GM18498 (cell line): ENCODE results near the gene CANX.
A peak's percentile ranks its signal among the peaks of the same experiment; 100 is the strongest.
"Not testable (repeated sequence)": the region's sequence is repeated elsewhere in the genome, so short reads cannot be mapped to it uniquely, and the experiment has no call there.

ENCODE experiments used
- ATAC-seq: cut with Tn5 transposase; IDR thresholded peaks from one replicate; pipeline ENCODE4 v1.9.1; 2021; ENCODE audit warnings: mild to moderate bottlenecking, moderate library complexity; ENCODE audit not compliant: unreplicated experiment

The CANX gene

GRCh38 chr5:179698935-179699615 is at the start of gene CANX:
Gene CANX, plus strand, starts transcription at chr5:179698967. Its CDS starts 6,715 bp downstream, at chr5:179705682.
- ATAC-seq, result peak; percentile 13

- not testable (repeated sequence) for ATAC-seq
These were observed 49.5 kb upstream of the CANX start for GRCh38 chr5:179649166-179649703.

GRCh38 chr5:179650245-179650644 is 48.5 kb upstream of the CANX start:
- ATAC-seq, result not testable (repeated sequence)

- not testable (repeated sequence) for ATAC-seq
These were observed 45.6 kb upstream of the CANX start for GRCh38 chr5:179653135-179653534.

- ATAC-seq, result peak; percentile 92
These were observed 41.2 kb upstream of the CANX start for GRCh38 chr5:179657302-179658178.

- ATAC-seq, result peak; percentile 63
These were observed 40.4 kb upstream of the CANX start for GRCh38 chr5:179658179-179658856.

- not testable (repeated sequence) for ATAC-seq
These were observed 37.1 kb upstream of the CANX start for GRCh38 chr5:179661647-179662046.

- ATAC-seq, result no peak
These were observed 30.4 kb upstream of the CANX start for GRCh38 chr5:179668391-179668790.

- peak; percentile 93 for ATAC-seq
These were observed 20.3 kb upstream of the CANX start for GRCh38 chr5:179678223-179679013.

GRCh38 chr5:179679014-179679674 is 19.6 kb upstream of the CANX start:
- ATAC-seq, result peak; percentile 17

- no peak for ATAC-seq
These were observed 18.6 kb upstream of the CANX start for GRCh38 chr5:179680014-179680779.

- ATAC-seq, result no peak
These were observed 17.9 kb upstream of the CANX start, which contains the start of gene CBY3 for GRCh38 chr5:179680780-179681401. Gene CBY3, minus strand, starts transcription at chr5:179681034. Its CDS starts 116 bp downstream, at chr5:179680918.

GRCh38 chr5:179689212-179689611 is 9.6 kb upstream of the CANX start:
- not testable (repeated sequence) for ATAC-seq

GRCh38 chr5:179694561-179694960 is 4.2 kb upstream of the CANX start:
- no peak for ATAC-seq

GRCh38 chr5:179696603-179697002 is 2.2 kb upstream of the CANX start:
- ATAC-seq, result no peak

- no peak for ATAC-seq
These were observed 1.7 kb upstream of the CANX start for GRCh38 chr5:179697108-179697507.

- ATAC-seq, result not testable (repeated sequence)
These were observed 1.2 kb upstream of the CANX start for GRCh38 chr5:179697543-179697942.
